Endothelial cell of umbilical vein (primary cell): ENCODE results near the gene SLC9A9.

ENCODE experiments used
- EZH2 ChIP-seq: IDR thresholded peaks from 2 replicates; pipeline ENCODE4 v1.6.1; 2012; ENCODE audit warnings: borderline replicate concordance, low read depth, mild to moderate bottlenecking, moderate library complexity, low read length, inconsistent platforms; ENCODE audit not compliant: severe bottlenecking
- FOS ChIP-seq: IDR thresholded peaks from 2 replicates; pipeline ENCODE4 v1.6.1; 2011; ENCODE audit warnings: mild to moderate bottlenecking, low read length, moderate library complexity, borderline replicate concordance; ENCODE audit not compliant: insufficient read depth
- GATA2 ChIP-seq: IDR thresholded peaks from 2 replicates; pipeline ENCODE4 v1.7.0; 2011; ENCODE audit warnings: low read depth, mild to moderate bottlenecking, moderate library complexity, mixed read lengths, low read length; ENCODE audit not compliant: insufficient read length, insufficient read depth
- JUN ChIP-seq: IDR thresholded peaks from 2 replicates; pipeline ENCODE4 v1.6.1; 2011; ENCODE audit warnings: borderline replicate concordance, low read depth; ENCODE audit not compliant: insufficient read length, insufficient read depth
- MYC ChIP-seq: IDR thresholded peaks from one replicate; pipeline ENCODE4 v1.6.1; 2011; ENCODE audit warnings: mild to moderate bottlenecking, low read depth, low read length
- POLR2A ChIP-seq: IDR thresholded peaks from 2 replicates; pipeline ENCODE4 v1.6.1; 2012; ENCODE audit warnings: low read depth, mild to moderate bottlenecking, control low read depth, low read length
- POLR2AphosphoS5 ChIP-seq: IDR thresholded peaks from 2 replicates; pipeline ENCODE4 v1.6.1; 2012; ENCODE audit warnings: low read depth, mild to moderate bottlenecking, control low read depth, low read length, moderate library complexity; ENCODE audit not compliant: insufficient read depth
- TF ChIP-seq, protein P1 (sequence below), 2 donors: IDR thresholded peaks; 1 replicate in 1 of 2; 2 replicates in 1 of 2; pipeline ENCODE4 v1.5.1; 2011; ENCODE audit warnings: low read length in 2 of 2, mild to moderate bottlenecking in 2 of 2, moderate library complexity in 2 of 2, control low read depth in 1 of 2, inconsistent platforms in 1 of 2, low read depth in 1 of 2; ENCODE audit not compliant: insufficient read depth in 1 of 2; ENCODE audit errors: extremely low read depth in 1 of 2
- TF ChIP-seq, protein P2 (sequence below): IDR thresholded peaks from 2 replicates; pipeline ENCODE4 v1.6.1; 2011; ENCODE audit not compliant: insufficient read depth, insufficient read length

DNA sequence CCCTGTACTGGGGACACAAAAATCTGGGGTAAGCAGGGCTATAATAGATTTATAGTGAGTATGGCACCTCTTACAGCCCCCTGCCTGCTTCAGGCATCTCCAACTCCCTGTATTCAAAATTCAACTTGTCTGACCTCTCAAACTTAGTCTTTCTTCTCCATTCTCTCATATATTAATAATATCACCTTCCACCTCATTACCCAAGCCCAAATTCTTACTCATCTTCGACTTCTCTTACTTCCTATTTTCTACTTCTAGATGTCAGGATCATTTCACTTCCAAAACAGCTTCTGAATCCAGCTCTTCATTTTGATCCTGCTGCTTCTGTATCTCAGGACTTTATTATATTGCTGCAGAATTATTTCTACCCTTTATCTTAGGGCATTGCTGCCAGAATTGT, 438.0 kb downstream of the SLC9A9 start:
- no peak for TF ChIP-seq POLR2A
- TF ChIP-seq, protein P1, sequence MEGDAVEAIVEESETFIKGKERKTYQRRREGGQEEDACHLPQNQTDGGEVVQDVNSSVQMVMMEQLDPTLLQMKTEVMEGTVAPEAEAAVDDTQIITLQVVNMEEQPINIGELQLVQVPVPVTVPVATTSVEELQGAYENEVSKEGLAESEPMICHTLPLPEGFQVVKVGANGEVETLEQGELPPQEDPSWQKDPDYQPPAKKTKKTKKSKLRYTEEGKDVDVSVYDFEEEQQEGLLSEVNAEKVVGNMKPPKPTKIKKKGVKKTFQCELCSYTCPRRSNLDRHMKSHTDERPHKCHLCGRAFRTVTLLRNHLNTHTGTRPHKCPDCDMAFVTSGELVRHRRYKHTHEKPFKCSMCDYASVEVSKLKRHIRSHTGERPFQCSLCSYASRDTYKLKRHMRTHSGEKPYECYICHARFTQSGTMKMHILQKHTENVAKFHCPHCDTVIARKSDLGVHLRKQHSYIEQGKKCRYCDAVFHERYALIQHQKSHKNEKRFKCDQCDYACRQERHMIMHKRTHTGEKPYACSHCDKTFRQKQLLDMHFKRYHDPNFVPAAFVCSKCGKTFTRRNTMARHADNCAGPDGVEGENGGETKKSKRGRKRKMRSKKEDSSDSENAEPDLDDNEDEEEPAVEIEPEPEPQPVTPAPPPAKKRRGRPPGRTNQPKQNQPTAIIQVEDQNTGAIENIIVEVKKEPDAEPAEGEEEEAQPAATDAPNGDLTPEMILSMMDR (IDR thresholded peaks at IDR 0.05; ENCODE audit: extremely low read depth in 1 of 2, insufficient read depth in 1 of 2, low read depth in 1 of 2, low read length in 2 of 2): no peak
- no peak for TF ChIP-seq EZH2
- TF ChIP-seq POLR2AphosphoS5: no peak
- TF ChIP-seq JUN: no peak
- TF ChIP-seq, protein P2, sequence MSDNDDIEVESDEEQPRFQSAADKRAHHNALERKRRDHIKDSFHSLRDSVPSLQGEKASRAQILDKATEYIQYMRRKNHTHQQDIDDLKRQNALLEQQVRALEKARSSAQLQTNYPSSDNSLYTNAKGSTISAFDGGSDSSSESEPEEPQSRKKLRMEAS: no peak
- no peak for TF ChIP-seq GATA2
- TF ChIP-seq MYC: no peak
- no peak for TF ChIP-seq FOS
